Upper lobe of right lung (tissue), 1 donor: ENCODE data around the gene CCNO. TPM values are rescaled to one million over a fixed set of nuclear protein-coding genes. Genes with fewer than 3 reads are reported as not detected.
A peak's percentile ranks its signal among the peaks of the same experiment; 100 is the strongest.

ENCODE experiments used
- ATAC-seq: fragments of 200-7000 bp; cut with Tn5 transposase; one replicate; pipeline ENCODE4 v1.9.1; 2020; ENCODE audit warnings: mild to moderate bottlenecking, moderate library complexity
- DNase-seq: peaks from one replicate; pipeline ENCODE4 v3.0.0-alpha.2; 2020
- H3K27ac ChIP-seq: fragments of 200-600 bp; one replicate; pipeline ENCODE4 v1.8.0; 2022
- H3K27me3 ChIP-seq: fragments of 200-600 bp; one replicate; pipeline ENCODE4 v1.8.0; 2022; ENCODE audit warnings: mild to moderate bottlenecking
- H3K36me3 ChIP-seq: fragments of 200-600 bp; one replicate; pipeline ENCODE4 v1.8.0; 2022
- H3K4me1 ChIP-seq: fragments of 200-600 bp; one replicate; pipeline ENCODE4 v1.8.0; 2022
- H3K4me3 ChIP-seq: fragments of 200-600 bp; one replicate; pipeline ENCODE4 v1.8.0; 2022; ENCODE audit warnings: mild to moderate bottlenecking
- H3K9me3 ChIP-seq: fragments of 200-600 bp; one replicate; pipeline ENCODE4 v1.8.0; 2022
- intact Hi-C: fragments of 100-400 bp; cut with DNase I; formaldehyde crosslinking; loops from one replicate; pipeline ENCODE4 v1.11.0; 2022
- total RNA-seq: library from RNA; stranded (reverse); fragmentation: NEBNext Ultra II Directional; extraction: Animal tissue kit (Norgen Biotek cat#: 25700); gene quantifications from one replicate; pipeline ENCODE4 v1.2.1, GENCODE V29; 2021
- TF ChIP-seq, protein P1 (sequence below): fragments of 200-600 bp; IDR thresholded peaks from one replicate; pipeline ENCODE4 v1.8.0; 2022; ENCODE audit warnings: antibody characterized with exemption
- donor health status: DM: no; HTN: yes; CAD: no; lungs with severe emphysema.

CCNO gene
- total RNA-seq, 1 donor from 2014 or later: not detected

GRCh38 chr5:55220433-55221185 is 12.8 kb downstream of the CCNO start:
- H3K27ac ChIP-seq: no peak overlapping the region
- TF ChIP-seq, protein P1, sequence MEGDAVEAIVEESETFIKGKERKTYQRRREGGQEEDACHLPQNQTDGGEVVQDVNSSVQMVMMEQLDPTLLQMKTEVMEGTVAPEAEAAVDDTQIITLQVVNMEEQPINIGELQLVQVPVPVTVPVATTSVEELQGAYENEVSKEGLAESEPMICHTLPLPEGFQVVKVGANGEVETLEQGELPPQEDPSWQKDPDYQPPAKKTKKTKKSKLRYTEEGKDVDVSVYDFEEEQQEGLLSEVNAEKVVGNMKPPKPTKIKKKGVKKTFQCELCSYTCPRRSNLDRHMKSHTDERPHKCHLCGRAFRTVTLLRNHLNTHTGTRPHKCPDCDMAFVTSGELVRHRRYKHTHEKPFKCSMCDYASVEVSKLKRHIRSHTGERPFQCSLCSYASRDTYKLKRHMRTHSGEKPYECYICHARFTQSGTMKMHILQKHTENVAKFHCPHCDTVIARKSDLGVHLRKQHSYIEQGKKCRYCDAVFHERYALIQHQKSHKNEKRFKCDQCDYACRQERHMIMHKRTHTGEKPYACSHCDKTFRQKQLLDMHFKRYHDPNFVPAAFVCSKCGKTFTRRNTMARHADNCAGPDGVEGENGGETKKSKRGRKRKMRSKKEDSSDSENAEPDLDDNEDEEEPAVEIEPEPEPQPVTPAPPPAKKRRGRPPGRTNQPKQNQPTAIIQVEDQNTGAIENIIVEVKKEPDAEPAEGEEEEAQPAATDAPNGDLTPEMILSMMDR: no peak
- no peaks in the 10 kb centered on the region for H3K36me3 ChIP-seq
- H3K4me1 ChIP-seq: peaks cover 10% of the 10 kb centered on the region
- H3K4me3 ChIP-seq: peak overlapping the region; percentile 19
- peaks cover 82% of the 10 kb centered on the region for H3K27me3 ChIP-seq
- intact Hi-C loops: no loop called here
- no peak for DNase-seq
- no peaks in the 10 kb centered on the region for H3K9me3 ChIP-seq
- peak; percentile 16 for ATAC-seq

GRCh38 chr5:55219770-55220169 is 13.6 kb downstream of the CCNO start:
- H3K27me3 ChIP-seq: peaks cover 73% of the 10 kb centered on the region

DNA sequence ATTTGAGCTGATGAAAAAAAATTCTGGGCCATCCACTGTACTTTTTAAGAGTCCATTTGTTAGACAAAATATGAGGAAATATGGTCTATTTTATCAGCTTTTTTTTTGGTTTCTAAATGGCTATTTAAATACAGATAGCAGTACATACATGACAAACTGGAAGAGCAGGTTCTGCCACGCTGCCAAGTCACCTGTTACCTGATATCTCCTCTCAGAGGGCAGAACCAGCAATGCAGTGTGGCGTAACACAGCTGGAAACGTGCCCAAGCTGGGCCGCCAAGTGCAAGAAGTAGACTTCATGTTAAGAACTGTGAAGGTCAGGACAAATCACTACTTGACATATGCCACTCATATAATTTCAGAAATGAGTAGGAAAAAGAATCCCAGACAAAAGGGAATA is 14.4 kb downstream of the CCNO start:
- ATAC-seq: peak; percentile 82
- intact Hi-C loops: no loop called here
- no peak overlapping the region for H3K4me3 ChIP-seq
- TF ChIP-seq, protein P1: no peak
- H3K27ac ChIP-seq: no peak overlapping the region
- peaks cover 65% of the 10 kb centered on the region for H3K27me3 ChIP-seq
- peak; percentile 93 for DNase-seq
- H3K36me3 ChIP-seq: no peaks in the 10 kb centered on the region
- H3K4me1 ChIP-seq: peaks cover 10% of the 10 kb centered on the region
- H3K9me3 ChIP-seq: no peaks in the 10 kb centered on the region

More at GRCh38 chr5:55219770-55220169, 13.6 kb downstream of the CCNO start:
- no peaks in the 10 kb centered on the region for H3K9me3 ChIP-seq
- ATAC-seq (no peak), DNase-seq (no peak)
- H3K4me1 ChIP-seq: peaks cover 10% of the 10 kb centered on the region
- TF ChIP-seq, protein P1: no peak
- no peak overlapping the region for H3K4me3 ChIP-seq
- H3K27ac ChIP-seq: no peak overlapping the region
- intact Hi-C loops: no loop called here
- H3K36me3 ChIP-seq: no peaks in the 10 kb centered on the region

- no peak for ATAC-seq
- Histone ChIP-seq H3K9me3 (no peaks in the 10 kb centered on the region), H3K4me3 (no peak overlapping the region), H3K27ac (no peak overlapping the region), H3K27me3 (no peaks in the 10 kb centered on the region), H3K36me3 (no peaks in the 10 kb centered on the region), H3K4me1 (no peaks in the 10 kb centered on the region)
- no peak for DNase-seq
- TF ChIP-seq, protein P1: no peak
- intact Hi-C loops: no loop called here
Measured at GRCh38 chr5:55211184-55211874, 22.1 kb downstream of the CCNO start.

GRCh38 chr5:55205001-55205400 is 28.4 kb downstream of the CCNO start:
- TF ChIP-seq, protein P1: no peak
- intact Hi-C loops: no loop called here

More at GRCh38 chr5:55205001-55205400, 28.4 kb downstream of the CCNO start:
- Histone ChIP-seq H3K4me1 (no peaks in the 10 kb centered on the region), H3K27ac (no peak overlapping the region), H3K27me3 (peaks cover 10% of the 10 kb centered on the region), H3K9me3 (no peaks in the 10 kb centered on the region), H3K36me3 (no peaks in the 10 kb centered on the region), H3K4me3 (no peak overlapping the region)
- DNase-seq (no peak), ATAC-seq (no peak)
